ENCODE measurements around the gene ZBTB49.
A peak's percentile ranks its signal among the peaks of the same experiment; 100 is the strongest.
"Not testable (repeated sequence)": the region's sequence is repeated elsewhere in the genome, so short reads cannot be mapped to it uniquely, and the experiment has no call there.

ZBTB49 gene

DNA sequence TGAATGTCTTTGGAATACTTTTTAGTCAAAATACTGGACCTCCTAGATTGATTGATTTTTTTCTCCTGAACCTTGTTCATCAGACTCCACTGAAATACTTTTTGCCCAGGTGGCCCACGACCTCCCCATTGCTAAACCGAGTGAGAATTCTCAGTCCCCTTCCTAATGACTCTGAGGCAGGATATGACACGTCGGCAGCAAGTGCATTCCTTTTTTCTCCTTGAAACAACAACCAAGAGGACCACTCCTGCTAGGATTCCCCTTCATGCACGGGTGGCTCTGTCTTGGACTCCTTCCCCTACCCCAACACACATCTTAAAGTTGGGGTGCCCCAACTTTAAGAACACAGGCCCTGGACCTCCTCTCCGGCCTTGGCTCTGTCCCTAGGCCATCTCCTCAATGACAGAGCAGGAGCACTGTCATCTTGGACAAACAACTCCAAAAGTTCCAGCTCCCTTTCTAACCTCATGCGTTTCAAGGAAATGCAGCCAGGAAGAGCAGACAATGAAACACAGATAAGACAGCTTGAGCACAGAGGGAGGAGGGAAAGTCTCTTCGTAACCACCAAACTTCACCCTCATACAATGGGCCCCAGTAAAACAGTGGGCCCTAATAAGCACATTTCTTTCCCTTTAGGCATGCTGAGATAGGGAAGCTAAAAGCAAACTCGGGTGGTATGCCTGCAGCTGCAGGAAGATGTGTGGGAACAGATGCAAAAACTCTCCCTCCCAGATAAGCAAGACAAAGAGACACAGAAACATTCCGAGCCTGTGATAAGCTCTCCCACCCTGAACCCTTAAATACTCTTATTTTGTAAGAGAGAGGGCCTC is 33.9 kb downstream of the ZBTB49 start:
- no peak for DNase-seq (ENCODE audit: low read depth)

DNA sequence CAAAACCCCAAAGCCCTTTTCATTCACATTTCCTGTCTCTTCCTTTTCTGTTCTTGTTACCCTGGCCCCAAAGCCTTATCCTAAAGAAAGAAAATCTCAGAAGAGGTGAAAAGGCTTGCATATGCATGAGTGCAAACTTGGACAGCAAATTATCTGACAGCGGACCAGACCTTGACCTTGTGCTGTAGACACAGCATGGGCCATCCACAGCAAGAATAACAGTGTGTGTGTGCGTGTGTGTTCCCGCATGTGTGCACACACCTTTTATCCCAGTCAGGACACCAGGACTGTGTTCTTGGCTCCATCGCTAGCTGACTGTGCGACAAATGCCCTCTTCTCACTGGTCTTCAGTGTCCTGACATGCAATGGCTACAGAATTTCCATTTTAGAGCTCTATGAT is 35.3 kb downstream of the ZBTB49 start:
- DNase-seq (ENCODE audit: low read depth): no peak

DNA sequence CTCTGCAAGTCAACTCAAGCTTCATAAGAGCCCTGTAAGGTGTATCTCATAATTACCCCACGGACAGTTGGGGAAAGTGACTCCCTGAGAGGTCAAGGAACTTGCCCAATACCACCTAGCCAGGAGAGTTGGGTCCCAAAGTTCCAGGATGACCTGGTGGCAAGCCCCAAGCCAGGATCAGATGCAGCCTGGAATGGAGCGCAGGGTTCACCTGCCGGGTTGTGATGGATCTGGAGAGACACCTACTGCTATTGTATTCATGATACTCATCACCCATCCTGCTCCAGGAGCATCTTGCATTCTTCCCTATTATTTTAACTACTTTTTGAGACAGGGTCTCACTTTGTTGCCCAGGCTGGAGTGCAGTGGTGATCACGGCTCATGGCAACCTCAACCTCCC is 36.1 kb downstream of the ZBTB49 start:
- DNase-seq (ENCODE audit: low read depth): no peak

DNA sequence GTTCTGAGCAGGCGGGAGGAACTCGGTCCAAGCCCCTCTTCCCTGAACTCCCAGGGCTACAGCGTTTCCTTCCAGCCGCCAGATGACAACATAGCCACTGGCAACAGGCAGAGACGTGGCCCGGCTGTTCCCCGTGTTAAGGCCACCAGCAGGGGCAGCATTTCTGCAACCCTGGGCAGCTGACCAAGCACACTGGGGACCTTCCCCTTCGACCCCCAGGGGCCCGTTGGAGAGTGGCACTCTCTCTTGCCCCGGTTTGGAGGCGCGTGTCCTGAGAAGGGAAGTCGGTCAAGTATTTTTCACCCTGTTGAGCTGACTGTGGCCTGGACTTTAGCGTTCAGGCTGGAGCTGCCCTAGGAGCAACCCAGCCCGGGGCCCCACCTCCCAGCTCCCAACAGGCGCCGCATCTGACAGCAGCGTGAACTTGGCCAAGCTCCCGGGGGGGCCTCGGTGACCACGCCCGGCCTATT is 37.6 kb downstream of the ZBTB49 start:
- no peak for DNase-seq (ENCODE audit: low read depth)

DNA sequence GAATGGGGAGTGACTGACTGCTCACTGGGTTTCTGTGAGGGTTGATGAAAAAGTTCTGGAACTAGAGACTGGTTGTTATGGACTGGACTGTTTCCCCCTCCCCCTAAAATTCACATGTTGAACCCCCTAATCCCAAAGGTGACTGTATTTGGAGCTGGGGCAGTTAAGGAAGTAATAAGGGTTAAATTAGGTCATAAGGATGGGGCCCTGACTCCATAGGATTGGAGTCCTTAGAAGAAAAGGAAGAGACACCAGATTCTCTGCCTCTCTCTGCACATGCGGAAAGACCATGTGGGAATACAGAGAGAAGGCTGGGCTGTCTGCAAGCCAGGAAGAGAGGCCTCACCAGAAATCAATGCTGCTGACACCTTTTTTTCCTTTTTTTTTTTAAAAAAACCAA is 38.2 kb downstream of the ZBTB49 start:
- DNase-seq (ENCODE audit: low read depth): no peak

DNA sequence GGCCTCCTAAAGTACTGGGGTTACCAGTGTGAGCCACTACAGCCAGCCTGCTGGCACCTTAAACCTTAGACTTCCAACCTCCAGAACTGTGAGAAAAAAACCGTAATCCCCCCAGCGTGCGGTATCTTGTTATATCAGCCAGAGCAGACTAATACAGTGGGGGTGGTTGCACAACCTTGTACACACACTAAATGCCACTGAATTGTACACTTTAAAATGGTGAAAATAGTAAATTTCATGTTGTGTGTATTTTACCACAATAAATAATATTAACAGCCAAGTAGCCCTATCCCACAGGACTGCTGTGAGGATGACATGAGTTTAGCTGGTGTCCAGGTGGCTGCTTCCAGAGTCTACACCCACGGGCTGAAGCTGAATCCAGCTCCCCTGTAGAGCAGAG is 38.8 kb downstream of the ZBTB49 start:
- no peak for DNase-seq (ENCODE audit: low read depth)

DNA sequence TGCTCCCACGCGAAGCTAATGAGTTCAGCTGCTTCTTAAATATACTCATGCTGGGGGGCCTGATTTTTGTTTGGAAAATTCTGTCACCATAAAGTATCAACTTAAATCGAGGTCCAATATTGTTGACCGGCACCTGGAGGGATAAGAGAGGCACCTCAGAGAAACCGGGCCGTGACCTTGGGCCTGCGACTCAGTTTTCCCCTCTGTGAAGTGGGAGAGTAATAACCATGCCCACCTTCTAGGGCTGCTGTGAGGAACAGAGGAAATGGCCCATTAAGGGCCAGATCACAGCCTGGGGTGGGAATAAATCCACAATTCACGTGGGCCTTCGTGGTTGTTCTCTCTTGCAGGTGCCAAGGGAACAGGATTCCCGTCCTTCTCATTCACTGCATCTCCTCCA is 39.4 kb downstream of the ZBTB49 start:
- DNase-seq (ENCODE audit: low read depth): no peak

DNA sequence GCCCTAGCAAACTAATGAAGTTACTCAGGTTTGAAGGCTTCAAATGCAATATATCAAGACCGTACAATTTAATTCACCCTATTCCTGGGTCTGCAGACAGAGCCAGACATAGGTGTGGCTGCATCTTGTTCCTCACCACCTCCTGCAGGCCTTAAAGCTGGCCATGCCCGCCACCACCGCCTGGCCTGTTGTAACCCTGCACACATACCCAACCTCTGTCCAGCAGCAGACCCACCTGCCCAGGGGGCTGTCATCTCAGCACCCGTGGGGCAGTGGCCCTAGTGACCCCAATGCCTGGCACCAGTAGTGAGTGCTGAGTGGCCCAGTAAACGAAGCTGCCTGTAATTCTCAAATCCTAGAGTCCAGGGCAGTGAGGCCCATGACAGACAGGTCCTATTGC is 40.7 kb downstream of the ZBTB49 start:
- DNase-seq (ENCODE audit: low read depth): no peak

DNA sequence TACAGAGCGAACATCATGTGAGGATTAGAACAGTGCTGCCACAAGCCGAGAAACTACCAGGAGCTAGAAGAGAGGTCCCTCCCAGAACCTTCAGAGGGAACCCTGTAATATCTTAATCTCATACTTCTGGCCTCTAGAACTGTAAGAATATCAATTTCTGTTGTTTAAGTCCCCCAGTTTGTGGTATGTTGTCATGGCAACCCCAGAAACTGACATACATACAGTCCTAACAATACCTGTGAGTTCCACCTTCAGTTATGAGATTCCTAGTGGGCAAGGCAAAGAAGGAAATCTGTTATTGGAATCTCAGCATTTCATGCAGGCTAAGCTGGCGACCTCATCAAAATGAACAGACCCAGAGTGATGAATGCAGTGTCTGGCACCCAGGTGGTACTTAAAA is 42.5 kb downstream of the ZBTB49 start:
- no peak for DNase-seq (ENCODE audit: low read depth)

DNA sequence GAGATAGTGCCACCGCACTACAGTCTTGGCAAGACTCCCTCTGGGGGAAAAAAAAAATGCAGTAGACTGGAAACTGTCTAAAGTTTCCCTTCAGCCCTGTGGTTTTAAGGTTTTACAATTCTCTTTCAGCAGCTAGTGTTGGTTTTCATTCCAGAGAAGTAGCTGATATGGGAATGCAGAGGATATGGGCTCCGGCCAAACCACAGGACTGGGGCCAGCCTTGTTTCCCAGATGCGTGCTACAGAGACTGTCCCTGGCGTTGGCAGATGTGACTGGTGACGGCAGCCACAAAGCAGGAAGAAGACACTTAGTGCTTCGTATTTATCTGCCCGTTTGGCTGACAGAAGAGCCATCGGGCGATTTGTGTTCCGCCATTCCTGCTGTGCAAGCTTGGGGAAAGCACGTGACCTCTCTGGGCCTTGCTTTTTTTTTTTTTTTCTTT is 43.2 kb downstream of the ZBTB49 start:
- no peak for DNase-seq (ENCODE audit: low read depth)

DNA sequence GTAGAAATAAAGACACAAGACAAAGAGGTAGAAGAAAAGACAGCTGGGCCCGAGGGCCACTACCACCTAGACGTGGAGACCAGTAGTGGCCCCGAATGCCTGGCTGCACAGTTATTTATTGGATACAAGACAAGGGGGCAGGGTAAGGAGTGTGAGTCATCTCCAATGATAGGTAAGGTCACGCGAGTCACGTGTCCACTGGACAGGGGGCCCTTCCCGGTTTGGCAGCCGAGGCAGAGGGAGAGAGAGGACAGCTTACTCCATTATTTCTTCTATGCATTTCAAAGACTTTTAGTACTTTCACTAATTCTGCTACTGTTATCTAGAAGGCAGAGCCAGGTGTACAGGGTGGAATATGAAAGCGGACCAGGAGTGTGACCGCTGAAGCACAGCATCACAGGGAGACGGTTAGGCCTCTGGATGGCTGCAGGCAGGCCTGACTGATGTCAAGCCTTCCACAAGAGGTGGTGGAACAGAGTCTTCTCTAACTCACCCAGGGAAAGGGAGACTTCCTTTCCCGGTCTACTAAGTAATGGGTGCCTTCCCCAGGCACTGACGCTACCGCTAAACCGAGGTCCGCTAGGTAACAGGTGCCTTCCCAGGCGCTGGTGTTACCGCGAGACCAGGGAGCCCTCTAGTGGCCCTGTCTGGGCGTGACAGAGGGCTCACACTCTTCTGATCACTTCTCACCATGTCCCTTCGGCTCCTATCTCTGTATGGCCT is 44.9 kb downstream of the ZBTB49 start:
- peak; percentile 59 for DNase-seq (ENCODE audit: low read depth)

DNA sequence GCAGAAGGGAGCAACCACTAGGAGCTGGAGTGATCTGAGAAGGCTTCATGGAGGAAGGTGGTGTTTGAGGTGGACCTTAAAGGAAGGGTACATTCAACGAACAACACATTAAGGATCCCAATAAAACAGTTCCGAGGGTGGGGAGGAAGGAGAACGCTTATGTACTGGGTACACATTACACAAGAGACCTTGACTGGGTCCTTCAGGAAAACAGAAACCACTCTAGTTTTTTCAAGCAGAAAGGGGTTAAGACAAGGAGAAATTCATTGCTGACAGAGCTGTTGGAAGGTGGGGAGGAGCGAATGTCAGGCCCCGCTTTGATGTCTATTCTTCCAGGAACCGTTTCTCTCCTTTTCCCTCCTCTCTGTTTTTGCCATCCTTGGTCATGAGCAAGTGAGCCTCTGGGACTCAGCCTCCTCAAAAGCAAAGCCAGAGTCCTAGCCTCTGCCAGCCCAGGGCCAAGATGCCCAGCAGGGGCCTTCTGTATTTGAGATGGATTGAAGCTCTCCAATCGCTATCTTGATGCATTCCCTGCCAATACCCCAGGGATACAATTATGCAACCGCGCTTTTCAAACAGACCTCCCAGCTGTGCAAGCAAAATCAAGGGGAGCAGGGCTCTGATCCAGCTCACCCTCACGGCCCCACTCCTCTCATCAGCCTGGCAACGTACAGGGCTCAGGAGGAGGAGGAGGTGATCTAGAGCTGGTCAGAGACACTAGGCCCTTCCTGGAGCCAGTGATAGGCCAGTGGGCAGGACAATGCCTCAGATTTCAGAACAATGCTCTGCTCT is 48.4 kb downstream of the ZBTB49 start:
- DNase-seq (ENCODE audit: low read depth): no peak

DNA sequence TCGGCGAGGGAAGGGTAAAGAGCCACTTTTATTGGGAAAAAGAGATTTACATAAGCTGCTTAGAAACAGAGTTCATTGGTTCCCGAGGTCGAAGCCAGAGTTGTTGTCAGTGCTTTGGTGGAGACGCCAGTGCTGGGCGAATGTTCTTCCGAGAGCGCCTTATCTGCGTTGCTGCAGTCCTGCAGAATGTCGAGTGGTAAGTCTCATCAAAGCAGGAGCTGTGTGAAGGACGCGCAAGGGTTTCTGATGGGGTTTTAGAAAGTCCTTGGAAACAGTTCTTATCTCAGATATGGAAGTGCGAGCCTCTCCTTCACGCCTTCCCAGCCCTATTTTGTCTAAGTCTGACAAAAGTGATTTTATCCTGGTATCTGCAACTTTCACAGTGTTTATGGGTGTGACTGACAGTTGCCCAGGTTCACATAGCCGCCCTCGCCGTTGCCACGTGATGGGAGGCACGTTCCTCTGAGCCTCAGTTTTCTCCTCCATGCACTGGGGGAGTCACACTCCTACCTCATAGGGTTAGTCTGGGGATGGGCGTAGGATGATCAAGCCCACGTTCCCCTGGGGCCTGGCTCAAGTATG is 49.5 kb downstream of the ZBTB49 start:
- DNase-seq (ENCODE audit: low read depth): no peak

DNA sequence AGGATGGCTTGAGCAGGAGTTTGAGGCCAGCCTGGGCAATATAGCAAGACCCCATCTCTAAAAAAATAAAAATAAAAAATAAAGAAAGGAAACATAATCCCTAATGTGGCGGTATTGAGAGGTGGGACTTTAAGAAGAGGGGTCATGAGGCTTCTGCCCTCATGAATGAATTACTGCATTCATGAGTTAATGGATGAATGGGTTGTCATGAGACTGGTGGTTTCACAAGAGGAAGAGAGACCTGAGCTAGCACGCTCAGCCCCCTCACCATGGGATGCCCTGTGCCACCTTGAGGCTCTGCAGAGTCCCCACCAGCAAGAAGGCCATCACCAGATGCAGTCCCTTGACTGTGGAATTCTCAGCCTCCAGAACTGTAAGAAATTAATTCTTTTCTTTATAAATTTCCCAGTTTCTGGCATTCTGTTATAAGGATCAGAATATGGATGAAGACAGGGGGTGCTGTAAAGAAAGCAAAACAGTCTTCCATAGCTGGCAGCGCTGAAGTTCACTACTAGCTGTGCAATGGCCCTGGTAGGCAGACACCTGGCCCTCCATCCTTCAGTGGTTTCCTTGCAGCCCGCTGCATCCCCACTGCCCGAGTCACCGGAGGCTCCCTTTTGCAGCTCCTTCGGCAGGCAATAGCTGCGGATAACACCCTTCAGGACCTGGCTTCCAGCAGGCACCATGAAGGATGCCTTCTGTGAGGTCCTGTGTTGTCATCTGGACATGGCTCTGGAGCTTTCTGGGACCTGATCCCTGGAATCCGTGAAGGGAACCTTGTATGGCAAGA is 52.0 kb downstream of the ZBTB49 start:
- DNase-seq (ENCODE audit: low read depth): no peak

DNA sequence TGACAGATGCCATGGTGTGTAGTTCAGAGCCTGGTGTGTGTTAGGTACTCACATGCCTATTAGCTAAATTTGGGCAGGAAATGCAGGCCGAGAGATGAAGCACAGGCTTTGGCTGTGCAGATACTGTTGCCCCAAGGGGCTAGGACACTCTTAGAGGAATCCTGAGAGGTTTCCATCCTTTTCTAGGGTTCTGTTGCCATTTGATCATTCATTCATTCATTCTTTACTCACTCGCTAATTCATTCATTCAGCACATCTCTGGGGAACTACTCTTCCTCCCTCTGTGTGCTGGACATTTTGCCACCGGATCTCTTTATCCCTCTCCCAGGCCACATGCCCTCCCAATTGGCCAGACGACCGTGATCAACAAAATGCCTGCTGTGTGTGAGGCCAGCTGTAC is 53.0 kb downstream of the ZBTB49 start:
- no peak for DNase-seq (ENCODE audit: low read depth)

DNA sequence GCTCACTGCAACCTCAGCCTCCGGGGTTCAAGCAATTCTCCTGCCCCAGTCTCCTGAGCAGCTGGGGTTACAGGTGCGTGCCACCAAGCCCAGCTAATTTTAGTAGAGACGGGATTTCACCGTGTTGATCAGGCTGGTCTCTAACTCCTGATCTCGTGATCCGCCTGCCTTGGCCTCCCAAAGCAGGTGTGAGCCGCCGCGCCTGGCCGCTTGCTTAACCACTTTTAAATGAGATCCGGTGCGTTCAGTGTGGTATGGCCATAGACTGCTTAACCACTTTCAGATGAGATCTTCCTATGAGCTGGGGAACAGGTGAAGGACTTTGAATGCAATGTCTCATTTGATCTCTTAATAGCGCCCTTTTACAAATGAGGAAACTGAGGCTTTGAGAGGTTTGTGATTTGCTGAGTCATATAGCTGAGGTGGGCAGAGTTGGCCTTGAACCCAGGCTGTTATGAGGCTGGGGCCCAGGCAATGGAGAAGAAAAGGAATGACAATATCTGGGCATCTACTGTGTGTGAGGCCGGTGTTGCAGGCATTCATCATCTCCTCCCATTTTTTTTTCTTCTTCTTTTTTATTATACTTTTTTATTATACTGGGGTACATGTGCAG is 55.0 kb downstream of the ZBTB49 start:
- DNase-seq (ENCODE audit: low read depth): no peak

DNA sequence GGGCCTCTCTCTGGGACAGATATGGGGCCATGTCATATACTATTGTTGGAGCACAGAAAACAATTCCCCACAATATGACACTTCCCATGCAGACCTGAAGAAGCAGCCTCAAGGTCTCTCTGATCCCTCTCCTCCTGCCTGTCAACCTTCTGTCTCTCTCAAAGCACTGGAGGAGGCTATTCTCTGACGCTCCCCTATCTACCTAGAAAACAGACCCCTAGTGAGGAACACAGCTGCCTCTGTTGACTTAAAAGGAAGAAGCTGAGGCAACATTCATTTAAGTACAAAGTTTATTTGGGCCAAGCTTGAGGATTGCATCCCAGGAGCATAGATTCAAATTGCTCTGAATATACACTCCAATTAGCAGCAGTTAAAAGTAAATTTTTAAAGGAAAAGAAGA is 57.5 kb downstream of the ZBTB49 start:
- DNase-seq (ENCODE audit: low read depth): no peak

DNA sequence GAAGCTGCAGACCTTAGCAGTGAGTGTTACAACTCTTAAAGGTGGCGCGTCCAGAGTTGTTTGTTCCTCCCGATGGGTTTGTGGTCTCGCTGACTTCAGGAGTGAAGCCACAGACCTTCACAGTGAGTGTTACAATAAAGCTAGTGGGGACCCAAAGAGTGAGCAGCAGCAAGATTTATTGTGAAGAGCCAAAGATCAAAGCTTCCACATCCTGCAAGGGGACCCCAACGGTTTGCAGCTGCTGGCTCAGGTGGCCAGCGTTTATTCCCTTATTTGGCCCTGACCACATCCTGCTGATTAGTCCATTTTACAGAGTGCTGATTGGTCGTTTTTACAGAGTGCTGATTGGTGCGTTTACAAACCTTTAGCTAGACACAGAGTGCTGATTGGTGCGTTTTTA is 58.5 kb downstream of the ZBTB49 start:
- not testable (repeated sequence) for DNase-seq (ENCODE audit: low read depth)

DNA sequence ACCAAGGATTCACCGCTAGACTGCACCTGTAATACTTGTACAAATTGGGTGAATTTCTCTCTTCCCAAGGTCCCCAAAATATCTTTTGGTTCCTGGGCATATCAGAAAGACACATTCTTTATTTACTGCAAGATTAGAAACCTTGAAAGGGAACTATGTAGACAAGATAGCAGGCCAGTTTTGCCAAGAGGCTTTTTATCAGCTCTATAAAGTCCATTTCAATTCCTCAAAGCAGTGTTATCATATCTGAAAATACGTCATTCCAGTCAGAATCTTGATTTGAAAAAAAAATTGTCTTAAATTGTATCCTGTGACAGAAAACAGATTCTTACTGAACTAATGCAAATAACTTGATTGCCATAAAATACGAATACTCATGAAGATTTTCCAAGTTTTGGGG is 59.8 kb downstream of the ZBTB49 start:
- no peak for DNase-seq (ENCODE audit: low read depth)

DNA sequence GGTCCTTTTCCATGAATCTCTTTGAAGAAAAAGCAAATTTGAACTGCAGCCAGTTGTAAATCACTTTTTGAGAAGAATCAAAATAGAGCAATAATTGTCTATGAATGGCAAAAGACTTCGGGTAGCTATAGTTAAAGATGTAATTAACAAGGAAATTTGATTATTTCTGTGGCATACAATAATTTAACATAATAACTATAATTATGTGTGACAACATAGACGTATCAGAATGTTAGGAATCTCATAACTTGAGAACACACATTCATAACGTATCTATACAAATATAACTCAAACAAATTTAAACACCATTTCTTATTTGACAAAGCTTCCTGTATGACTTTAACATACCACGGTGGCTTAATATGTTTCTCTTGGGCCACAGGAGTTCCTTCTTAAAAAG is 60.9 kb downstream of the ZBTB49 start:
- DNase-seq (ENCODE audit: low read depth): no peak

DNA sequence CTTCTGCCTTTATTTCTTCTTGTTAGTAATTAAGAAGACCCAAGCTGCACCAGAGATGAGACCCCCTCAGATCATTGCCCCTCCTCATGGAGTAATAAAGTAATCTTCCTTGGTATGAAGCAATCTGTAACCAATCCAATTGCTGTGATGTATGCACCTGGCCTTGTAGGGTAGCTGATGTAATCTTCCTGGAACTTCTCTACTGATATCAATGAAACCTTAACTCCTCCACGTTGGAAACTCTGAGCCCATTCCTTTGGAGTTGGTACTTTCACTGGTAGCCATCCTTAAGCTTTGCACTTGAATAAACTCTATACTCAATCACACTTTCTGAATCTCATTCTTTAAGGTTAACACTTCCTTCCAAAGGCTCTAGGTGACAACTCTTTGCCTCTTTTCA is 65.3 kb downstream of the ZBTB49 start:
- no peak for DNase-seq (ENCODE audit: low read depth)
